AG04450 (cell line): ENCODE data around the gene PIRT. TPM values are rescaled to one million over a fixed set of nuclear protein-coding genes. Genes with fewer than 3 reads are reported as not detected.

ENCODE experiments used
- CTCF ChIA-PET: fragments of 300-600, 350-600 bp; formaldehyde crosslinking; extraction: SDS; loops from one replicate; lab custom pipeline; 2022; ENCODE audit warnings: antibody characterized with exemption, inconsistent platforms; lab: Charles Lee
- POLR2A ChIA-PET: fragments of 350-600 bp; formaldehyde crosslinking; extraction: SDS; loops from one replicate; lab custom pipeline; 2021; ENCODE audit warnings: antibody characterized with exemption, inconsistent platforms; lab: Yijun Ruan, JAX
- DNase-seq: peaks from one replicate; pipeline ENCODE4 v3.0.0-alpha.2; 2011; ENCODE audit warnings: low read depth, low spot score
- H3K27ac ChIP-seq: one replicate; pipeline ENCODE4 v1.5.1; 2012; ENCODE audit warnings: low read depth, low read length, control low read depth
- H3K27me3 ChIP-seq: one replicate; pipeline ENCODE4 v1.6.0; 2012; ENCODE audit warnings: low read length; ENCODE audit not compliant: control insufficient read depth, insufficient read depth
- H3K4me3 ChIP-seq: 2 replicates; pipeline ENCODE4 v1.5.1; 2011; ENCODE audit warnings: mild to moderate bottlenecking, low read depth, low read length, control low read depth
- H3K9me3 ChIP-seq: 2 replicates; pipeline ENCODE4 v1.5.1; 2012; ENCODE audit warnings: low read length; ENCODE audit not compliant: control insufficient read depth, insufficient read depth
- polyA plus RNA-seq: library from polyadenylated mRNA; depleted of rRNA; stranded (reverse); fragments of >200 nt; gene quantifications from 2 replicates; pipeline ENCODE4 v1.2.3, GENCODE V29; 2011; rRNA removed
- small RNA-seq: library from RNA; depleted of rRNA; stranded (forward); fragments of <200 nt; gene quantifications from one replicate; pipeline ENCODE3, GENCODE V24; 2012; ENCODE audit warnings: low read depth; ENCODE audit not compliant: insufficient read length
- TF ChIP-seq, protein P1 (sequence below): IDR thresholded peaks from 2 replicates; pipeline ENCODE4 v1.5.1; 2011; ENCODE audit warnings: low read depth, low read length, control low read depth, inconsistent platforms

The PIRT gene
- polyA plus RNA-seq, 1 experiment, result not detected

DNA sequence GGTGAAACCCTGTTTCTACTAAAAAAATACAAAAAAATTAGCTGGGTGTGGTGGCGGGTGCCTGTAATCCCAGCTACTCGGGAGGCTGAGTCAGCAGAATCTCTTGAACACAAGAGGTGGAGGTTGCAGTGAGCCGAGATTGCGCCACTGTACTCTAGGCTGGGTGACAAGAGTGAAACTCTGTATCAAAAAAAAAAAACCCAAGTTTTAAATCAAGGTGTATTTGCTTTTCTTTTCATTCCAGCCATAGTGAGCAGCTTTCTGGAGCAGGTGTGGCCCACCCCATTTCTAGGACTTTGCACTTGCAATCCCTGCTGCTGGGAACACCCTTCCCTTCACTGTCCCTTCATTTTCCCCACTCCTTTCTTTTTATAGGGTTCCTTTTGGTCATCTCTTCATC, 62.8 kb downstream of the PIRT start:
- CTCF ChIA-PET, result no interaction called here
- no peak for DNase-seq
- TF ChIP-seq, protein P1, sequence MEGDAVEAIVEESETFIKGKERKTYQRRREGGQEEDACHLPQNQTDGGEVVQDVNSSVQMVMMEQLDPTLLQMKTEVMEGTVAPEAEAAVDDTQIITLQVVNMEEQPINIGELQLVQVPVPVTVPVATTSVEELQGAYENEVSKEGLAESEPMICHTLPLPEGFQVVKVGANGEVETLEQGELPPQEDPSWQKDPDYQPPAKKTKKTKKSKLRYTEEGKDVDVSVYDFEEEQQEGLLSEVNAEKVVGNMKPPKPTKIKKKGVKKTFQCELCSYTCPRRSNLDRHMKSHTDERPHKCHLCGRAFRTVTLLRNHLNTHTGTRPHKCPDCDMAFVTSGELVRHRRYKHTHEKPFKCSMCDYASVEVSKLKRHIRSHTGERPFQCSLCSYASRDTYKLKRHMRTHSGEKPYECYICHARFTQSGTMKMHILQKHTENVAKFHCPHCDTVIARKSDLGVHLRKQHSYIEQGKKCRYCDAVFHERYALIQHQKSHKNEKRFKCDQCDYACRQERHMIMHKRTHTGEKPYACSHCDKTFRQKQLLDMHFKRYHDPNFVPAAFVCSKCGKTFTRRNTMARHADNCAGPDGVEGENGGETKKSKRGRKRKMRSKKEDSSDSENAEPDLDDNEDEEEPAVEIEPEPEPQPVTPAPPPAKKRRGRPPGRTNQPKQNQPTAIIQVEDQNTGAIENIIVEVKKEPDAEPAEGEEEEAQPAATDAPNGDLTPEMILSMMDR, result no peak
- Histone ChIP-seq H3K27me3 (no peaks in the 10 kb centered on the region), H3K4me3 (no peak overlapping the region), H3K27ac (no peak overlapping the region), H3K9me3 (no peaks in the 10 kb centered on the region; the same call in 1 of the 2 replicates)
- POLR2A ChIA-PET, result no interaction called here

DNA sequence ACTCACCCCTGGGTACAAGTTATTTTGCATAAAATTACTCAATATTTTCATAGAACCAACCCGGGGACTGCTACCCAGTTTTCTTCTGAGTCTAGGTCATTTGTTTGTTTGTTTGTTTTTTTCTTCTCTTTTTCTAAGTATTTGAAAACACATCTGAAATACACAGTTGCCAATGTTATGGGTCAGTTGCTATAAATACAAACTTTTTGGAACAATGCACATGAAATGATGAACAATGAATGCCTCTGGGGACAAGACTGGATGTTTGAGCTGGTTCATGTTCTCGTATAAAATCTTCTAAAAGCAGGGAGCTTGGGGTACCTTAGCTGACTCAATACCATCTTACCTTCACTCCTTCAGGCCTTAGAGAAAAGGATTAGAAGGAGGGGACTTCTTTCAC, 64.5 kb downstream of the PIRT start:
- ChIA-PET POLR2A (no interaction called here), CTCF (interaction anchor here (1.6 to 1.8 kb wide), 2 partner anchors 19 to 36 kb away, joined by 4 to 7 read pairs; no protein-coding TSS in a partner anchor)

More for the DNA sequence above, 64.5 kb downstream of the PIRT start:
- Histone ChIP-seq H3K27ac (no peak overlapping the region), H3K4me3 (no peak overlapping the region), H3K27me3 (no peaks in the 10 kb centered on the region), H3K9me3 (no peaks in the 10 kb centered on the region; the same call in 1 of the 2 replicates)
- DNase-seq, result no peak
- TF ChIP-seq, protein P1, result no peak

Small RNA genes within 50 kb of the gene (small RNA-seq; reads per million reads assigned to genes)
- not detected for gene AC015908.2
- gene RNU6-1065P, result not detected
- not detected for gene TMEM238L

Other genes with a start within 250 kb of the PIRT start
- 0.31 and 0.66 TPM in 2 replicates for gene MYH3, start 180.8 kb downstream of the PIRT start, polyA plus RNA-seq
- 25.1 and 28.5 TPM in 2 replicates for gene SCO1, start 140.6 kb downstream of the PIRT start, polyA plus RNA-seq
- 11.8 and 15.1 TPM in 2 replicates for gene ADPRM, start 140.5 kb downstream of the PIRT start, polyA plus RNA-seq
- gene TMEM220, start 108.1 kb downstream of the PIRT start, polyA plus RNA-seq, result 5.2 and 6.1 TPM in 2 replicates
- gene TMEM238L, start 34.0 kb downstream of the PIRT start, polyA plus RNA-seq, result not detected in 2 replicates